Fibroblast of lung (primary cell): ENCODE data around the gene HNRNPLL. TPM values are rescaled to one million over a fixed set of nuclear protein-coding genes. Genes with fewer than 3 reads are reported as not detected.

Experiments used
- DNase-seq, 2 donors: peaks; one replicate each; pipeline versions ENCODE4 v3.0.0 to v3.0.0-alpha.2; 2010; ENCODE audit warnings: low read depth in 2 of 2
- H2AFZ ChIP-seq: 2 replicates; pipeline ENCODE4 v1.5.1; 2012; ENCODE audit warnings: low read length, control low read depth, inconsistent platforms
- H3K27ac ChIP-seq: 2 replicates; pipeline ENCODE4 v1.5.1; 2011; ENCODE audit warnings: low read length, control low read depth; ENCODE audit not compliant: insufficient read depth
- H3K27me3 ChIP-seq: 2 replicates; pipeline ENCODE4 v1.5.1; 2011; ENCODE audit warnings: mild to moderate bottlenecking, low read length; ENCODE audit not compliant: control insufficient read depth, insufficient read depth
- H3K36me3 ChIP-seq: 2 replicates; pipeline ENCODE4 v1.5.1; 2011; ENCODE audit warnings: low read length; ENCODE audit not compliant: control insufficient read depth, insufficient read depth
- H3K4me1 ChIP-seq: 2 replicates; pipeline ENCODE4 v1.5.1; 2011; ENCODE audit warnings: low read length; ENCODE audit not compliant: control insufficient read depth, insufficient read depth; ENCODE audit errors: extremely low read depth
- H3K4me2 ChIP-seq: 2 replicates; pipeline ENCODE4 v1.5.1; 2011; ENCODE audit warnings: low read length, control low read depth; ENCODE audit not compliant: insufficient read depth; ENCODE audit errors: extremely low read depth
- H3K4me3 ChIP-seq, 4 experiments: fragments of 200-600 bp in 1 of 4; sonication (generic) in 1 of 4; replicated peaks in 1 of 4; 2 replicates each; pipeline ENCODE4 v1.5.1; 2011 to 2016; ENCODE audit warnings: low read length in 4 of 4, low read depth in 3 of 4, mild to moderate bottlenecking in 3 of 4, control low read depth in 2 of 4, inconsistent platforms in 1 of 4, mixed read lengths in 1 of 4; ENCODE audit not compliant: insufficient read depth in 1 of 4; ENCODE audit errors: control extremely low read depth in 1 of 4
- H3K79me2 ChIP-seq: 2 replicates; pipeline ENCODE4 v1.5.1; 2012; ENCODE audit warnings: mild to moderate bottlenecking, low read length, inconsistent platforms; ENCODE audit not compliant: control insufficient read depth, insufficient read depth
- H3K9ac ChIP-seq: 2 replicates; pipeline ENCODE4 v1.5.1; 2011; ENCODE audit warnings: mild to moderate bottlenecking, low read length, control low read depth; ENCODE audit not compliant: insufficient read depth
- H3K9me3 ChIP-seq: 2 replicates; pipeline ENCODE4 v1.5.1; 2012; ENCODE audit warnings: low read depth, low read length; ENCODE audit not compliant: control insufficient read depth, insufficient read depth
- H4K20me1 ChIP-seq: 2 replicates; pipeline ENCODE4 v1.5.1; 2011; ENCODE audit warnings: low read length; ENCODE audit not compliant: control insufficient read depth, insufficient read depth; ENCODE audit errors: extremely low read depth
- CTCF ChIP-seq, 2 donors: IDR thresholded peaks in 1 of 2; conservative IDR thresholded peaks in 1 of 2; 1 replicate in 1 of 2; 2 replicates in 1 of 2; pipeline ENCODE4 v1.5.1; 2011 to 2012; ENCODE audit warnings: low read length in 2 of 2, control low read depth in 1 of 2, inconsistent platforms in 1 of 2, low read depth in 1 of 2, mild to moderate bottlenecking in 1 of 2
- EZH2 ChIP-seq: IDR thresholded peaks from 2 replicates; pipeline ENCODE4 v1.5.1; 2012; ENCODE audit warnings: low read length, control low read depth, mild to moderate bottlenecking; ENCODE audit errors: missing control alignments
- polyA plus RNA-seq, 2 donors: library from polyadenylated mRNA; depleted of rRNA in 1 of 2; stranded (reverse) in 1 of 2; unstranded in 1 of 2; fragments of >200 nt; gene quantifications; 2 replicates each; pipeline ENCODE4 v1.2.1, GENCODE V29; 2011 to 2012; ENCODE audit warnings: missing spikeins in 1 of 2
- total RNA-seq: library from RNA; depleted of rRNA; stranded (reverse); fragments of >200 nt; gene quantifications from 2 replicates; pipeline ENCODE4 v1.2.1, GENCODE V29; 2014

HNRNPLL gene
- total and polyA plus RNA-seq, 2 donors (not counting 1 experiment from before 2014, with no cell fraction given), result 36.4 to 51.4 TPM

GRCh38 chr2:38627391-38627790, 24.7 kb upstream of the HNRNPLL start:
- Histone ChIP-seq H3K36me3 (no peaks in the 10 kb centered on the region), H3K79me2 (no peaks in the 10 kb centered on the region), H3K27me3 (no peaks in the 10 kb centered on the region), H3K27ac (no peak overlapping the region), H3K4me2 (no peak overlapping the region), H3K4me1 (no peaks in the 10 kb centered on the region), H3K4me3 (no peak overlapping the region), H4K20me1 (no peaks in the 10 kb centered on the region), H3K9me3 (no peaks in the 10 kb centered on the region), H3K9ac (no peak overlapping the region), H2AFZ (no peak overlapping the region)
- no peak for DNase-seq
- no peak for TF ChIP-seq EZH2
- TF ChIP-seq CTCF (conservative IDR thresholded peaks at IDR 0.05 in 1 of 2, IDR thresholded peaks at IDR 0.05 in 1 of 2; ENCODE audit: low read depth in 1 of 2, low read length in 2 of 2), result no peak

- Histone ChIP-seq H3K27ac (no peak overlapping the region), H4K20me1 (no peaks in the 10 kb centered on the region), H3K4me1 (no peaks in the 10 kb centered on the region), H3K9me3 (no peaks in the 10 kb centered on the region), H3K4me2 (no peak overlapping the region), H3K79me2 (no peaks in the 10 kb centered on the region), H3K9ac (no peak overlapping the region), H2AFZ (no peak overlapping the region), H3K4me3 (no peak overlapping the region), H3K27me3 (no peaks in the 10 kb centered on the region), H3K36me3 (no peaks in the 10 kb centered on the region)
- TF ChIP-seq CTCF (conservative IDR thresholded peaks at IDR 0.05 in 1 of 2, IDR thresholded peaks at IDR 0.05 in 1 of 2; ENCODE audit: low read depth in 1 of 2, low read length in 2 of 2), result no peak
- TF ChIP-seq EZH2, result no peak
- DNase-seq, result no peak
These were observed 23.8 kb upstream of the HNRNPLL start for GRCh38 chr2:38626326-38627035.

GRCh38 chr2:38622210-38622609, 19.5 kb upstream of the HNRNPLL start:
- no peak overlapping the region for H3K9ac ChIP-seq

More at GRCh38 chr2:38622210-38622609, 19.5 kb upstream of the HNRNPLL start:
- no peak overlapping the region for H3K27ac ChIP-seq
- no peak overlapping the region for H3K4me3 ChIP-seq
- no peak overlapping the region for H2AFZ ChIP-seq
- no peaks in the 10 kb centered on the region for H3K9me3 ChIP-seq
- no peaks in the 10 kb centered on the region for H3K79me2 ChIP-seq
- no peaks in the 10 kb centered on the region for H3K27me3 ChIP-seq
- no peak for DNase-seq
- H4K20me1 ChIP-seq, result no peaks in the 10 kb centered on the region
- no peaks in the 10 kb centered on the region for H3K36me3 ChIP-seq
- TF ChIP-seq EZH2, result no peak
- TF ChIP-seq CTCF (conservative IDR thresholded peaks at IDR 0.05 in 1 of 2, IDR thresholded peaks at IDR 0.05 in 1 of 2; ENCODE audit: low read depth in 1 of 2, low read length in 2 of 2), result no peak
- no peak overlapping the region for H3K4me2 ChIP-seq
- H3K4me1 ChIP-seq, result peaks cover 3% of the 10 kb centered on the region
